PC-3 (cell line): ENCODE data around the gene CIBAR2.

Experiments used
- EZH2 ChIP-seq: fragments of 300-600 bp; sonication (generic); IDR thresholded peaks from one replicate; pipeline ENCODE4 v1.6.1; 2017; ENCODE audit warnings: antibody characterized with exemption, mild to moderate bottlenecking, low read length; ENCODE audit not compliant: unreplicated experiment
- EZH2phosphoT487 ChIP-seq: fragments of 300-600 bp; sonication (generic); IDR thresholded peaks from 2 replicates; pipeline ENCODE4 v1.6.1; 2018; ENCODE audit warnings: mild to moderate bottlenecking, antibody characterized with exemption, low read length, borderline replicate concordance
- TF ChIP-seq, protein P1 (sequence below): fragments of 300-600 bp; sonication (generic); conservative IDR thresholded peaks from 2 replicates; pipeline ENCODE4 v1.5.1; 2017; ENCODE audit warnings: antibody characterized with exemption, low read depth, mild to moderate bottlenecking, low read length

DNA sequence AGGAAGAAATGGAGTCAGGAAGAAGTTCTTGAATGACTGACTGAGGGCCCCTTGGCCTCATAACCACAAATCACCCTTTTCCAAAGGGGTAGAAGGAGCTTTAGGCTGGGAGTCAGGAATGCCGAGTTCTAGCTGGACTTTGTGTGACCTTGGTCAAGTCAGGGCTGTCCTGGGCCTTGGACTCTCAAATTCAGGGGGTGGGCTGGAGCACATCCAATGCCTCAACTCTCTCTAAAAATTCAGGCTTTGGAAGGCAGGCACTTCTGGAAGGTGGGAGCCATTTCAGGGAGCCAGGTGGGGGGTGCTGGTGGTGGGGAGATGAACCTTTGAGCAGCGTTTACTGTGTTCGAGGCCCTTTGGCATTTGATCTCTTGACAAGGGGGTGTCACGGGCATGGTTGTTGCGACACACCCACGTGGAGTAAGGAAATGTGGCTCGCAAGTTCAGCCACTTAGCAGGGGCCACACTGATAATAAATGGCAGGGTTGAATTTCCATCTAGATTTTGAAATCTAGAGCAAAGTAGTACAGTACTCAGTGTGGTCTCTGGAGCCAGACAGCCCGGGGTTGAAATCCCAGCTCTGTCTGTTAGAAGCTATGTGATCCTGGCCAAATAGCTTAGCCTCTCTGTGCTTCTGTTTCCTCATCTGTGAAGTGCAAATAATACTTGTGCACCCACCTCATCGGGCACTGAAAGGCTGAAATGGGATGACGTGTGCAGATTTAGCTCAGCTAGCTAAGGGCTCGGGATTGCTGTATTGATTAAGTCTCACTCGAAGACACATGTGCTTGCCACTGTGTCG lies 47.1 kb upstream of the CIBAR2 start:
- TF ChIP-seq, protein P1, sequence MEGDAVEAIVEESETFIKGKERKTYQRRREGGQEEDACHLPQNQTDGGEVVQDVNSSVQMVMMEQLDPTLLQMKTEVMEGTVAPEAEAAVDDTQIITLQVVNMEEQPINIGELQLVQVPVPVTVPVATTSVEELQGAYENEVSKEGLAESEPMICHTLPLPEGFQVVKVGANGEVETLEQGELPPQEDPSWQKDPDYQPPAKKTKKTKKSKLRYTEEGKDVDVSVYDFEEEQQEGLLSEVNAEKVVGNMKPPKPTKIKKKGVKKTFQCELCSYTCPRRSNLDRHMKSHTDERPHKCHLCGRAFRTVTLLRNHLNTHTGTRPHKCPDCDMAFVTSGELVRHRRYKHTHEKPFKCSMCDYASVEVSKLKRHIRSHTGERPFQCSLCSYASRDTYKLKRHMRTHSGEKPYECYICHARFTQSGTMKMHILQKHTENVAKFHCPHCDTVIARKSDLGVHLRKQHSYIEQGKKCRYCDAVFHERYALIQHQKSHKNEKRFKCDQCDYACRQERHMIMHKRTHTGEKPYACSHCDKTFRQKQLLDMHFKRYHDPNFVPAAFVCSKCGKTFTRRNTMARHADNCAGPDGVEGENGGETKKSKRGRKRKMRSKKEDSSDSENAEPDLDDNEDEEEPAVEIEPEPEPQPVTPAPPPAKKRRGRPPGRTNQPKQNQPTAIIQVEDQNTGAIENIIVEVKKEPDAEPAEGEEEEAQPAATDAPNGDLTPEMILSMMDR = no peak
- no peak for TF ChIP-seq EZH2phosphoT487
- no peak for TF ChIP-seq EZH2
